Stimulated activated CD4-positive, alpha-beta T cell treated with anti-CD3 and anti-CD28 coated beads, Interleukin-12 subunit alpha, Interleukin-12 subunit beta, amount 100 ng/mL, for 4 hours (primary cell): ENCODE results near the gene PWWP2B.
"Not testable (repeated sequence)": the region's sequence is repeated elsewhere in the genome, so short reads cannot be mapped to it uniquely, and the experiment has no call there.

Source experiments
- DNase-seq: peaks from one replicate; pipeline ENCODE4 v3.0.0-alpha.2; 2020

The PWWP2B gene

DNA sequence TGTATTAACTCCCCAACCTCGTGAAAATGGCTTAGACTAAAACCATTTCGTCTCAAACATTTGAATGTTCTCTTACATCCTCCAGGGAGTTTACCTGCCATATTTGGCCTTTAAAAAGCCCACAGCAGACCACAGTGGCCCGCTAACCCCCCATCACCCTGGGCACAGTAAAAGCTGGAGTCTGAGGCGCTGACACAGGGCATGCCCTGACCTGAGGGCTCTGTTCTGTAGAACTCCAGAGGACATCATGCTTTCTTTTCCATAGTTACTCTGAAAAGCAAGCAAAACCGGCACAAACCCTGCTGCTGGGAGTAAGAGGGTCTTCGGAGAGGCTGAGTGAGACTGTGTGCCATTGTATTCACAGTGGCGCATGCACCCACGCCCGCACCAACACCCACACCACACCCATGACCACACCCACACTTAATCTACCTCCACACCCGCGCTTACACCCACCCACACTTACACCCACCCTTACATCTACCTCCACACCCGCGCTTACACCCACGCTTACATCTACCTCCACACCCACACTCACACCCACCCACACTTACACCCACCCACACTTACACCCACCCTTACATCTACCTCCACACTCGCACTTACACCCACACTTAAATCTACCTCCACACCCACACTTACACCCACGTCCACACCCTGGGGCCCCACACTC lies 32.9 kb upstream of the PWWP2B start:
- DNase-seq, result no peak

DNA sequence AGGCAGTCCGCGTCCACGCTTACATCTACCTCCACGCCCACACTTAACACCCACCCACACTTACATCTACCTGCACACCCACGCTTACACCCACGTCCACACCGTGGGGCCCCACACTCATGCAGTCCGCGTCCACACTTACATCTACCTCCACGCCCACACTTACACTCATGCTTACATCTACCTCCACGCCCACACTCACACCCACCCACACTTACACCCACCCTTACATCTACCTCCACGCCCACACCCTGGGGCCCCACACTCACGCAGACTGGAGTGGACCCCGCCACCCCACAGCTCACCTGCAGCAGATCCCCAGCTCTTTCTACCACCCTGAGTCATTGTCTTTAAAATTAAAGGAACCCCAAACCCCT lies 32.4 kb upstream of the PWWP2B start:
- peak; percentile 67 for DNase-seq

DNA sequence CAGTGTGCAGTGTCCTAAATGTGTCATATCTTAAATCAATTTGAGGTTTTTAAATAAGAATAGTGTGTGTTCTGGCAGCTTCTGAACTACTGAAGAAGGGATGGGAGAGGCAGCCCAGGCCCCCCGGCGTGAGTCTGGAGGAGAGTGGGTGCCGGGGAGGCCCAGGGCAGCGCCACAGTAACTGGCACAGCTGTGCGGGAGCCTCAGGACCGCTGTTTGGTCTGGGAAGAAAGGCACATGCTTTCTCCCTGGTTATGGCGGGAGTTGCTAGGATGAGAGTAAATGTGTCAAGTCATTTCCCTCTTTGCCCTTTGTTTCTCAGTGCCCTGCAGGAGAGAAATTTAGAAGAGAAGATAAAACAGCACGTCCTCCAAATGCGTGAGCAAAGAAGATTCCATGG lies 31.9 kb upstream of the PWWP2B start:
- no peak for DNase-seq

DNA sequence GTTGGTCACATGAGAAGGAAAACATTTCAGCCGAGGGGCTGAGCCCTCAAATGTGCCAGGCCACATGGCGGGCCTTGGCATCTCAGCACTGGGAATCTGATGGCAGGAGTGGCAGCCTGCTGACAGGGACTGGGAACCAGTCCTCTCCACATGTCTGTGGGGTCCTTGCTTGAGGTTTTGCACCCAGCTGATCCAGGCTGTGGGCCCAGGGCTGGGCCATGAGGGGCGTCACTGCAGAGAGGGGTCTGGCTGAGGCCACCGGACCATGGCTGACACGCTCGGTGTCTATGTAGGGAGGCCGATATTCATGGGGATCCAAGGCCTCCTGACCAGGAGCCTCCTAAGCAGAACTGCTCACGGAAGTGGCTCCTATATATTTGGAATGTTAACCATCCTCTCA lies 31.0 kb upstream of the PWWP2B start:
- no peak for DNase-seq

DNA sequence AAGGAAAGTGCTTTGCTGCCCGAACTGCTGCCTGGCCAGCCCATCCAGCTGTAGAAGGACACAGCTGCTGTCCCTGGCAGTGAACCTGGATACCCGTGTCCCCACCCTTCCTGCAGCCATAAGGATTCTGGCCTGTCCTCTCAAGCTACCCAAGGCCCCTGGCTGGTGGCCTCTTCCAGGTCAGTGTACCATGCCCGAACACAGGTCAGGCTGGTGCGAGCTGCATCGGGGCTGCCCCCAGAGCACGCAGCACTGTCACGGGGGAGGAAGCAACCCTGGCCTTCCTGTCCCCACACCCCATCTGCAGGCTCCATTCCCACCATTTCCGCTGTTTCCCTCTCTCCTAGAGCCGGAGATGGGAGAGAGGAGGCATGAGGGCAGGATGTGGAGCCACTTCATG lies 30.5 kb upstream of the PWWP2B start:
- no peak for DNase-seq

DNA sequence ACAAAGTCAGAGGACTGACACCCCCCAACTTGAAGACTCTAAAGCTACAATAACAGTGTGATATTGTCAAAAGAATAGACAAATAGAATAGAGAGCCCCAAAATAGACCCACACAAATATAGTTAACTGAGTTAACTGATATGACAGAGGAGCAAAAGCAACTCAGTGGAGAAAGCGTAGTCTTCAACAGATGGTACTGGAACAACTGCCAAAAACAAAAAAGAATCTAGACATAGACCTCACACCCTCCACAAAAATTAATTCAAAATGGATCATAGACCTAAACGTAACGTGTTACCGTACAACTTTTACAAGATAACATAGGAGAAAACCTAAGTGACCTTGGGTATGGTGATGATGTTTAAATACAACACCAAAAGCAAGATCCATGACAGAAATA lies 28.6 kb upstream of the PWWP2B start:
- no peak for DNase-seq

DNA sequence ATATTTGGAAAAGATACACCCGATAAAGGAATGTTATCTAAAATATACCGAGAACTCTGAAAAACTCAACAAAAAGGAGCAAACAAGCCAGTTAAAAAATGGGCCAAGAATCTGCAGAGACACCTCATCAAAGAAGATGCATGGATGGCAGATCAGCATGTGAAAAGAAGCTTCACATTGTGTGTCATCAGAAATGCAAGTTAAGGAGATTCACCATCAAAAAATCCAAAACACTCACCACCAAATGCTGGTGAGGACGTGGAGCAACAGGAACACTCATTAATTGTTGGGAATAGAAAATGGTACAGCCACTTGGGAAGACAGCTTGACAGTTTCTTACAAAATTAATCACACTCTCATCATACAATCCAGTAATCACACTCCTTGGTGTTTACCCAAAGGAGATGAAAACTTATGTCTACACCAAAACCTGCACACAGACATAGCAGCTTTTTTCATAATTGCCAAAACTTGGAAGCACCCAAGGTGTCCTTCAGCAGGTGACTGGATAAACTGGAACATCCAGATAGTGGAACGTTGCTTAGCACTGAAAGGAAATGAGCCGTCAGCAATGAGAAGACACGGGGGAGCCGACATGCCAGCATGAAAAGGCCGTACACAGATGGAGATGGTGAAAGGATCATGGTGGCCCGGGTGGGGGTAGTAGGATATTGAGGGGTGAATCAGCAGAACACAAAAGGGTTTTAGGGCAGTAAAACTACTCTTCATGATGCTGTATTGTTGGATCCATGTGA lies 27.9 kb upstream of the PWWP2B start:
- no peak for DNase-seq

DNA sequence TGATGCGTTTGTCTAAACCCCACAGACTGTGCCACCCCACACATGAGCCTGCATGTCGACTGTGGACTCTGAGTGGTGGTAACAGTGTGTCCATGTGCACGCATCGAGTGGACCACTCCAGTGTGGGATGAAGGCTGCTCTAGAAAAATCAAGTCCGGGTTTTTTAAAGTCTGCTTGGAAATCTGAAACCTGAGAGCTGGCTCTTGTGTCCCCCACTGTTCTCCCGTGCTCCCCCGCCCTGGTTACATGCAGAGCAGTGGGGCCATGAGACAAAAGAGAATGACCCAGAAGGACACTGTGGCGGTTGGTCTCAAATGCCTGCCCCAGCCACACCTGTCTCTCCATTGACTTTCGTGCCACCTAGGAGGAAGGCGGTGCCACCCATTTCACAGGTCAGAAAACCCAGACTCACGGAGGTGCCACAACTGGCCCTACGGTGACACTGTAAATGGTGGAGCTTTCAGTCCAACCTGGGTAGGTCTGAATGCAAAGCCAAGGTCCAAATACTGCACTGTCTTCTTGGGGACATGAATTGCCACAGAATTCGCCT lies 27.3 kb upstream of the PWWP2B start:
- no peak for DNase-seq

DNA sequence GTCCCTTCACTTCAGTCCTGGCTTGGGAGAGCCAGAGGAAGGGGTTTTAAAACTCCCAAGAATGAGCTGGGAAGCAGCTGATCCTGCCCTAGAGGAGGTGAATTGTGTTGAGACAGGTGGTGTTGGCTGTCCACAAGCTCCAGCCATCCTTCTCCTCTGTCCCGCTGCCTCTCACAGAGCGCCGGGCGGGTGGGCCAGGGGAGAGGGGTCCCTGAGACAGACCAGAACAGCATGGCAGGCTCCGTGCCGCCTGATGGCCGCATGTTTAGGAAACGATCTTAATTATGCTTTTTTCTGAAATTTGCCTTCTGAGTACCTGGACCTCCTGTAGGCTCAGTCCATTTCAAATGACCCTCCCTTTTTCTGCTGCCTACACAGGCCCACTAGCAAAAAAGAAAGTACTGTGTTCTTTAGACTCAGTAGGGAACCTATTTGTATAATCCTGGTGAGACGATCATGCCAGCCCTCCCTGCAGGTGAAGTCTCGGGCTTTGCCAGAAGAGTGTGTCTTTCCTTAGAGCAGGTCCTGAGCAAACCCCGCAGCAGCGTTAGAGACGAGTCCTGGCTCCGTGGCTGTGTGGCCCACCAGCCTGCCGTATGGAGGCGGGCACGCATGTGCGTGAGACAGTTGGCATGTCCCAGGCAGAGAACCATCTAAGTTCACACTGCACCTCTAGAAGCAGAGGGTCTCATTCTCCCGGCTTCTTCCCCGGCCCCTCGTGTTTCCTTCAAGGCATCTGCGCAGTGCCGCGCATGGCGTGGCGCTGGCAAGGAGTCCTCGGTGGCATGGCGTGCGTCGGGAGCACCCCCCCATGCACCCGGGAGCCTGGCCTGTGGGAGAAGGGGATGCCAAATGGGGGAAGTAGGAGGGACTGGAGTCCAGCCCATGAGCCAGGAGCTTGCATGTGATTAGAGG lies 26.3 kb upstream of the PWWP2B start:
- no peak for DNase-seq

DNA sequence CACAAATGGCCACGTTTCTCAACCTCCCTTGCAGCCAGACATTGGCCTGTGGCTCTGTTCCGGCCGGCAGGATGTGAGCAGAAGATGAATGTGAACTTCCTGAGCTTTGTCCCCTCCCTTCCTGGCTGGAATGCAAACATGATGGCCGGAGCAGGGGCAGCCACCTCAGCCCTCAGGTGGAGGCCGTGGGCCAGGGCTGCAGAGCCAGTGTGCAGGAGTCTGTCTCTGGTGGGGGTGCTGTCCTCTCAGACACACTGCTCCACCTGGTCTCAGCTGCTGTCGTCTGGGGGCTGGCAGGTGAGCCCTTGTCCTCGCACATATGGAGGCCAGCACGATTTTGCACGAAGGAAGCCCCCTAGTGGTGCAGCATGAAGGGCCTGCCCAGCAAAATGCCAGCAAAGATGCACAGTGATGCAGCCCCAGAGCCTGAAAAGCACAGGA lies 25.3 kb upstream of the PWWP2B start:
- no peak for DNase-seq

DNA sequence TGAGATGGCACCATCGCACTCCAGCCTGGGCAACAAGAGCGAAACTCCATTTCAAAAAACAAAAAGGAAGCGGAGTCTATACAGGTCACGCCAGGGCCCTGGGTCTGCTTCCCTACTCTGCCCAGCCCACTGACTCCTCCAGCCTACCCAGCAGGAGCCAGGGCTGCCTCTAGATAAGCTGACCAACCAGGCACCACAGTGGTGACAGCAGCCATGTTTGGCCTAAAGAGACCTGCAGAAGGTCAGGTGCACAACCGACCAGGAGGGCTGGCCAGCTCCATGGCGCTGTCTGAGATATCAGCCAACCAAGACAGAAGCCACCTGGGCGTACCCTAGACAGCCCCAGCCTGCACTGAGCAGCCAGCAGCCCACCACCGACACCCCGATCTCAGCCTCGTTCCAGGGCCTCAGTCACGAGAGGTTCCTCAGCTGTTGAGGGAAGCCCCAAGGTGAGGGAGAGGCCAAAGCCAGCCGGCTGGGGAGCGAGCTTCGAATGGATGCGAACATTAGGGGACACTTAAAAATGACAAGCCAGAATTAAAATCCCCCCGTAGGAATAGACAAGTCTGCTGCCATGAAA lies 24.4 kb upstream of the PWWP2B start:
- no peak for DNase-seq

DNA sequence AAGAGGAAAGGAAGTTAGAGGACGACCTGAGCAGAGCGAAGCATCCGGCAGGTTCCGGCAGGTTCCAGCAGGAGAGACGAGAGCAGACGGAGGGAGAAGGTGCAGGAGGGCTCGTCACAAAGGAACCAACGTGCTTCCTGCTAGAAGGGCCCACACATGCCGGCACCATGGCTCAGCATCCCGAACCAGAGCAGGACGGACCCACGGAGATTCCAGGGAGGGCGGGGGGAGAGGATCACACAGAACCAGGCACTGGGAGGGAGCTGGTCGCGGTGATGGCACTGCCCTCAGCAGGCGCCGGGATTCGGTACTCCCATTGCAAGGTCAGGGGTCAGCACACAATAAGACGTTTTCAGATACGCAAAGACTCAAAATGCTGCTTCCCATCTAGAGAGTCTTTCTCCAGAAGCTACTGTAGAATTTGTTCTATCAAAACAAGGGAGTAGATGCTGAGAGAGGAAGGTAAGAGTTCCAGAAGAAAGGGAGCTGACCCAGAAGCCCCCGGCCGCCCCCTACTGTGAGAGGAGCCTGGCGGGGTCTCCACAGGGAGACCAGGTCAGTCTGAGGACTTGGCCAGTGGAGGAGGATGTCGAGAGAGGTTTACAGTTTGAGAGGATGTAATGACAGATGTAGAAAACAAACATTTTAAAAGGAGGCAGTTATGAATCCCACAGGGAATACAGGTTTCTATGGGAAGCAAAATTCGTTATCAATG lies 23.6 kb upstream of the PWWP2B start:
- DNase-seq, result no peak

DNA sequence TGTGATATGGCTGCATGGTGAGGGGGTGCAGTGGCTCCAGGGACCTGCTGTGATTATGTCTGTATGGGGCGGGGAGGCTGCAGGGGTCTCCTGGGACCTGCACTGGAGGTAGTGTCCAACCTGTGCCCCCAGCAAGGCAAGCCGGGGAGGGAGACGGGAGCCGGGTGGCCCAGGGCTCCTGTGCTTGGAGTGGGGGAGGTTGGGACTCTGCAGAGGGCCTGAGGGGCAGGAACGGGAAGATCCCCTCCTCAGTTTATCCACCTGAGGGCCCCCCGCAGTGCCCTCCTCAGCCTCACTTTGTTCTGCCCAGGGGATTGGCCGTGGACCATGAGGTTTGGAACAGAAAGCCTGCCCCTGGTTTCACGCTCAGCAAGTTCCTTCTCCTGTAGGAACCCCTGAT lies 22.8 kb upstream of the PWWP2B start:
- DNase-seq, result no peak

DNA sequence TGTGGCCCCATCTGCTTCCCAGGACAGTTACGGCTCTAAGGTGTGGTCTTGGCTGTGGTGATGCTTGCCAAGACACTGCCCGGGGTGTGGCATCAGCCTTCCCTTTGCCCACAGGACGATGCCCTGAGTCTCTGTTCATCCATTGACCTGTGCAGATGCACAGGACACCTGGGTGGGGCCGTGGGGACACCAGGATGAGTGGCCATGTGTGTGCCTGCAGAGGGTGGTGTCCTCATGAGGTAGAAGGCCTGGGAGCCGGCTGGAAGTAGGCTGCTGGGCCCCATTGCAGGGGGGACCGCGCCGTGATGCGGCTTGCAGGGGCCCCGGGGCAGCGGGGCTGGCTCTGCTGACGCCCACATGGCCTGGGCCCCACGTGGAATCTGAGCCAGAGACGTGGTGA lies 22.4 kb upstream of the PWWP2B start:
- no peak for DNase-seq

DNA sequence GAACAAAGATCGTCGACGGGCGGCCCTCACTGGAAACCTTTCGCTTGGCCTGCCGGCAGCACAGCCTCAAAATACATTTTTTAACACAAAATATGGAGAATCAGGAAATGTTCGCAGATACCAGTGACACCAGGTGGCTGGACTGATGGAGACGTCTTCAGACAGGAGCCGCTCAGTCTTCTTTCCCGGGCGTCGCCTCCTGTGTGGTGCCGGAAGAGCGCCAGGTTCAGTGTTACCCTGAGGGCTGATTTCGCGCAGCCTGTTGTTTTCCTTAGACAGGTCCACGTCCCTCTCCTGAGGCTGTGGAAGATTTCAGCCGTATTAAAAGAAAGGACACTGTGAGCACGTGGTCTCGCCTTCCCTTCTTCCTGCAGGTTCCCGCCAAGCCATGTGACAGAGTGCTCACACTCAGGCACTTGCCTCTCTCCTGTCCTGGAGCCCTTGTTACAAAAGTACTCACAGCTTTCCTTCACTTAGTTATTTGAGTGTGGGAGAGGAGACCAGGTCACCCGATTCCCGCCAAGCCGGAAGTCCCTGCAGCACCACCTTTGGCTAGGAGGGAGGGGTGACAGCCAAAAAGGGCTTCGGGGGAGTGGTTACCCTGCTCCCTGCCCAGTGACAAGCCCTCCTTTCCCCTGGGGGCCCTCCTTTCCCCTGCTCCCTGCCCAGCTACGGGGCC lies 21.7 kb upstream of the PWWP2B start:
- no peak for DNase-seq

DNA sequence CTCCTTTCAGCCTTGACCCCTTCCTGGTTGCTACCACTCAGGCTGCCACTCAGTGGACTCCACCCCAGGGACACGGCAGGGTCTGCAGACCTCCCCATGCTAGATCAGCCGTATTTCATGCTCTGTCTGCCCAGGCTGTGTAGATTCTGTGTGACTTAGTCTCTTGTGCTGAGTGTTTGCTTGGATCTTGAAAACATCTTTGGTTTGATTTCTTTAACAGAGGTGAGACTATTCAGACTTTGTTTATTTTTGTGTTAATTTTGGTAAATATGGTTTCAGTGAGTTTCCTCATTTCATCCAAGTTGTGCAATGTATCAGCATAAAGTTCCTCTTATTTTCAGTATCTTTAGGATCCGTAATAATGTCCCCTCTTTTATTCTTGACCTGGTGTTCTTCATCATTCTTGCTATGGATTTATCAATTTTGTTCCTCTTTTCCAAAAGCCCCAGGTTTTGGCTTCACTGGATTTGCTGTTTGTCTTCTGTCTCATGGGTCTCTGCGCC lies 21.2 kb upstream of the PWWP2B start:
- no peak for DNase-seq

DNA sequence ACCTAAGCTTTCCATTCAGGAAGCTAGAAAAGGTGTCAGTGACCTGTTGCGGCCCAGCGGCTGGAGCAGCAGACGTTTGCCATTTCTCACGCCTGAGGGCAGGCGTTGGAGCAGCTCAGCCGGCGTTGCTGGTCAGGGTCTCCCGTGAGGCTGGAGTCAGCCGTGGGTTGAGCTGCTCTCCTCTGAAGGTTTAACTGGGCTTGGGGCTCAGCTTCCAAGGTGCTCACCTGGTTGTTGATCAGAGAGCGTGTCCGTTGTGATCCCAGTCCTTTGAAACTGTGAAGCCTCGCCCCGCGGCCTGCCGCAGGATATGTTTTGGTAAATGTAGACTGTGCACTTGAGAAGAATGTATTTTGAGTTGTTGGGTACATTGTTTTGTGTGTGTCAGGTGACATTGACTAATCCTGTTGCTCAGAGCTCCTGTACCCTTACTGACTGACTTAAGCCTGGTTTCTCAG lies 20.6 kb upstream of the PWWP2B start:
- DNase-seq, result no peak

DNA sequence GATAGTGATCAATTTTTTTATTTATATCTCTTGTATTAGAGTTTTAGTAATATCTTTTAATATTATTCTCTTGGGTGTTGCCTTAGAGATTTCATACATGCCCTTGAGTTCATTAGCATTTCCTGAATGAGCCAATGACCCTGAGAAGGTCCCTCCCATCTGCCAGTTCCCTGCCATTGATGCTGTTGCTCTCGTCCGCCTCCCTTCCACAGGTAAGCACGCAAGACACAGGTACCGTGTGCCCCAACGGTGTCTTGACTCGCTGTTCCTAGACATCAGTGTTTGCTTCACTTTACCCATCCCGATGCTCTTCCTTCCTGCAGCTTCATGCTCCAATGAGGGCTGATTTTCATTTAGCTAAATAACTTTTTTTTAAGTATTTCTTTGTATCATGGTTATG lies 19.7 kb upstream of the PWWP2B start:
- no peak for DNase-seq

DNA sequence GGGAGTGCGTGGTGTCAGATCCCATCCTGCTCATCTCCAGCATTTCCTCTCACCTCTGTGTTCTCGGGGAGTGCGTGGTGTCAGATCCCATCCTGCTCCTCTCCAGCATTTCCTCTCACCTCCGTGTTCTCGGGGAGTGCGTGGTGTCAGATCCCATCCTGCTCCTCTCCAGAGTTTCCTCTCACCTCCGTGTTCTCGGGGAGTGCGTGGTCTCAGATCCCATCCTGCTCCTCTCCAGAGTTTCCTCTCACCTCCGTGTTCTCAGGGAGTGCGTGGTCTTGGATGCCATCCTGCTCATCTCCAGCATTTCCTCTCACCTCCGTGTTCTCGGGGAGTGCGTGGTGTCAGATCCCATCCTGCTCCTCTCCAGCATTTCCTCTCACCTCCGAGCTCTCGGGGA lies 18.0 kb upstream of the PWWP2B start:
- not testable (repeated sequence) for DNase-seq

DNA sequence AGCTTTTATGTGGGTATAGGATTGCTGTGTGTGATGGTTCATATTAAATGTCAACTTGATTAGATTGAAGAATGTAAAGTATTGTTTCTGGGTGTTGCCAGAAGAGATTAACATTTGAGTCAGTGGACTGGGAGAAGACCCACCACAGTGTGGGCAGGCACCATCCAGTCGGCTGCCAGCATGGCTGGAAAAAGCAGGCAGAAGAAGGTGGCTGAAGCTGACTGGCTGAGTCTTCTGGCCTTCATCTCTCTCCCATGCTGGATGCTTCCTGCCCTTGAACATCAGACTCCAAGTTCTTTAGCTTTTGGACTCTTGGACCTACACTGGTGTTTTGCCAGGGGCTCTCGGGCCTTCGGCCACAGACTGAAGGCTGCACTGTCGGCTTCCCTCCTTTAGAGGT lies 16.0 kb upstream of the PWWP2B start:
- not testable (repeated sequence) for DNase-seq

DNA sequence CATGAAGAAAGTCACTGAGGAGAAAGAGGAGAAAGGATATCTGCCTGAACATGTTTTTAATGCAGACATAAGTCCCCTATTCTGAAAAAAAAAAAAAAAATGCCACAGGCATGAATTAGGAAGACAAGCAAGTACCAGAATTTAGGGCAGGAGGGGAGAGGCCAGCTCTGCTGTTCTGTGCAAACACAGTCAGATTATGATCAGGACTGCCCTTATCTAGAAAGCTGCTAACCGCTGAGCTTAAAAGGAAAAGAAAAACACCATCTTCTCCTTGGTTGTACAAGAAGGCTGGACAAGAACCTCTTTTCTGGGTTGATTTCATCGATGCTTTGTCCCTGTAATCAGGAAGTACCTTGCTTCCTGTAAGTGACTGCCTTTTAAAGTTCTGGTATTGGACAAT lies 15.3 kb upstream of the PWWP2B start:
- DNase-seq, result no peak
